ENCODE measurements around the gene WNK1. TPM values are rescaled to one million over a fixed set of nuclear protein-coding genes. Genes with fewer than 3 reads are reported as not detected.
A peak's percentile ranks its signal among the peaks of the same experiment; 100 is the strongest.

Gene WNK1
- total RNA-seq, 1 experiment from 2014 or later: 83.3 TPM

DNA sequence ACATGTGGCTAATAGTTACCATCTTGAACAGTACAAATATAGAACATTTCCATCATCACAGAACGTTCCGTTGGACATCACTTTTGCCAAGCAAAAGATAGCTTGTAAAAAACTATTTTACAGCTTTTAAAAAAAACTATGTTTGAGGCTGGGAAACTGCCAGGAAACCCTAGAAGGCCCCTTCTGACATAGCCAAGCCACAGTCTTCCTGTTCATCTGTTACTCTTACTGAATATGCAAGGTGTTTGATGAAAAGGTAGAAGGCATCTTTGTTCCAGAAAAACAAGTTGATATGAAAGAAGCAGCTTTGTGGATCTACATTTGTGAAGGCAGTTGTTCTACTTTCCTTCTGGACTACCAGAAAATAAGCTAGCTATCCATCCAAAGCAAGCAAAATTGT lies 23.6 kb upstream of the WNK1 start:
- Histone ChIP-seq H3K27ac (no peak overlapping the region), H3K4me1 (peaks cover 56% of the 10 kb centered on the region), H3K4me3 (no peak overlapping the region), H3K9me3 (replicated peaks) (no peaks in the 10 kb centered on the region), H3K27me3 (no peaks in the 10 kb centered on the region), H3K36me3 (no peaks in the 10 kb centered on the region)
- DNase-seq: no peak

GRCh38 chr12:729221-729620 lies 23.2 kb upstream of the WNK1 start:
- no peaks in the 10 kb centered on the region for H3K27me3 ChIP-seq
- DNase-seq: no peak
- H3K9me3 ChIP-seq (replicated peaks): no peaks in the 10 kb centered on the region
- H3K36me3 ChIP-seq: no peaks in the 10 kb centered on the region
- H3K4me1 ChIP-seq: peaks cover 51% of the 10 kb centered on the region
- H3K27ac ChIP-seq: no peak overlapping the region
- no peak overlapping the region for H3K4me3 ChIP-seq

DNA sequence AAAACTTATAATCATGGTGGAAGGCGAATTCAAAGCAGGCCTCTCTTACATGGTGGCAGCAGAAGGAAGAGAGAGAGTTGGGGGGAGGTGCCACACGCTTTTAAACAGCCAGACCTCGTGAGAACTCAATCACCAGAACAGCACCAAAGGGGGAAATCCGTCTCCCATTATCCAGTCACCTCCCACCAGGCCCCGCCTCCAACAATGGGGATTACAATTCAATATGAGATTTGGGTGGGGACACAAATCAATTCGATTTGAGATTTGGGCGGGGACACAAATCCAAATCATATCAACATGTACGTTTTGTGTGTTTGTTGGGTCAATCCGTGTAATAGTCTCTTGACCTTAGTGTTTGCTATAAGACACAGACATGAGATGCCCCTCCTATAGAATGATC lies 21.8 kb upstream of the WNK1 start:
- Histone ChIP-seq H3K9me3 (replicated peaks) (no peaks in the 10 kb centered on the region), H3K36me3 (no peaks in the 10 kb centered on the region), H3K27me3 (no peaks in the 10 kb centered on the region), H3K4me3 (no peak overlapping the region), H3K4me1 (peaks cover 39% of the 10 kb centered on the region), H3K27ac (no peak overlapping the region)
- DNase-seq: no peak

- H3K4me3 ChIP-seq: no peak overlapping the region
- no peak overlapping the region for H3K27ac ChIP-seq
- DNase-seq: no peak
- no peaks in the 10 kb centered on the region; the same call in 1 of the 2 replicates for H3K4me1 ChIP-seq
- no peaks in the 10 kb centered on the region for H3K36me3 ChIP-seq
- no peaks in the 10 kb centered on the region for H3K9me3 ChIP-seq (replicated peaks)
- no peaks in the 10 kb centered on the region for H3K27me3 ChIP-seq
Observed at GRCh38 chr12:737122-737739, 15.1 kb upstream of the WNK1 start.

GRCh38 chr12:738712-739111 lies 13.7 kb upstream of the WNK1 start:
- Histone ChIP-seq H3K4me1 (no peaks in the 10 kb centered on the region; the same call in 1 of the 2 replicates), H3K27me3 (no peaks in the 10 kb centered on the region), H3K27ac (no peak overlapping the region), H3K36me3 (no peaks in the 10 kb centered on the region), H3K4me3 (no peak overlapping the region), H3K9me3 (replicated peaks) (no peaks in the 10 kb centered on the region)
- no peak for DNase-seq

- H3K9me3 ChIP-seq (replicated peaks): no peaks in the 10 kb centered on the region
- no peaks in the 10 kb centered on the region for H3K36me3 ChIP-seq
- no peaks in the 10 kb centered on the region for H3K27me3 ChIP-seq
- H3K4me1 ChIP-seq: no peaks in the 10 kb centered on the region; the same call in 1 of the 2 replicates
- H3K27ac ChIP-seq: no peak overlapping the region
- no peak overlapping the region for H3K4me3 ChIP-seq
- no peak for DNase-seq
Observed at GRCh38 chr12:739349-739748, 13.0 kb upstream of the WNK1 start.

DNA sequence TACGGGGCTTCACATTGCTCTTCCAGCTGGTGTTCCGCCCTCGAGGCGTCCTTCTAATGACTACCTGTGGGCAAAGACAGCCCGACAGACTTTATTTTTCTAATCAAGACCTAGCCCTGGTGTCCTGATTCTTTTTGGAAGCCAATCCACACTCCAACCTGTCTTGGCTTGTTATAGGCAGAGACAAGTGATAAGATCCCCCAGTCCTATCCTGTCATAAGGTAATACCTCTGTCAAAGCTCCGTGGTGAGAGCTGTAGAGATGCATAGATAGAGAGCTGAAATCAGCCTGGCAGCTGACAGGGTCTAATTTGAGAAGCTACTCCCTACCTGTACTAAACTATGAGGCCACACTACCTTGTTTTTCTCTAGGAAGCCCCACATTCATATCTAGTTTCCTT lies 11.5 kb upstream of the WNK1 start:
- no peak overlapping the region for H3K27ac ChIP-seq
- no peak overlapping the region for H3K4me3 ChIP-seq
- H3K9me3 ChIP-seq (replicated peaks): no peaks in the 10 kb centered on the region
- no peak for DNase-seq
- H3K4me1 ChIP-seq: no peaks in the 10 kb centered on the region; the same call in 1 of the 2 replicates
- no peaks in the 10 kb centered on the region for H3K36me3 ChIP-seq
- H3K27me3 ChIP-seq: no peaks in the 10 kb centered on the region

GRCh38 chr12:749751-750270 lies 2.6 kb upstream of the WNK1 start:
- Histone ChIP-seq H3K4me3 (no peak overlapping the region; the same call in 1 of the 2 replicates), H3K4me1 (peaks cover 5% of the 10 kb centered on the region), H3K36me3 (peaks cover 2% of the 10 kb centered on the region; the same call in 1 of the 2 replicates), H3K9me3 (replicated peaks) (no peaks in the 10 kb centered on the region), H3K27ac (no peak overlapping the region), H3K27me3 (no peaks in the 10 kb centered on the region)
- DNase-seq: no peak

- Histone ChIP-seq H3K27me3 (no peaks in the 10 kb centered on the region), H3K36me3 (peaks cover 2% of the 10 kb centered on the region; the same call in 1 of the 2 replicates), H3K4me3 (peak overlapping the region; percentile 92), H3K9me3 (replicated peaks) (no peaks in the 10 kb centered on the region), H3K27ac (peak overlapping the region; percentile 92), H3K4me1 (peaks cover 5% of the 10 kb centered on the region)
- DNase-seq: peak in 1 of 2 experiments; percentile 33
Observed at GRCh38 chr12:750366-751191, 1.8 kb upstream of the WNK1 start.

- Histone ChIP-seq H3K4me3 (peak overlapping the region; percentile 92), H3K36me3 (peaks cover 6% of the 10 kb centered on the region; the same call in 1 of the 2 replicates), H3K27me3 (no peaks in the 10 kb centered on the region), H3K9me3 (replicated peaks) (no peaks in the 10 kb centered on the region), H3K27ac (peak overlapping the region; percentile 92), H3K4me1 (peaks cover 10% of the 10 kb centered on the region)
- DNase-seq: peak; percentile 98 to 99
Observed at GRCh38 chr12:751192-751998, 984 bp upstream of the WNK1 start.

DNA sequence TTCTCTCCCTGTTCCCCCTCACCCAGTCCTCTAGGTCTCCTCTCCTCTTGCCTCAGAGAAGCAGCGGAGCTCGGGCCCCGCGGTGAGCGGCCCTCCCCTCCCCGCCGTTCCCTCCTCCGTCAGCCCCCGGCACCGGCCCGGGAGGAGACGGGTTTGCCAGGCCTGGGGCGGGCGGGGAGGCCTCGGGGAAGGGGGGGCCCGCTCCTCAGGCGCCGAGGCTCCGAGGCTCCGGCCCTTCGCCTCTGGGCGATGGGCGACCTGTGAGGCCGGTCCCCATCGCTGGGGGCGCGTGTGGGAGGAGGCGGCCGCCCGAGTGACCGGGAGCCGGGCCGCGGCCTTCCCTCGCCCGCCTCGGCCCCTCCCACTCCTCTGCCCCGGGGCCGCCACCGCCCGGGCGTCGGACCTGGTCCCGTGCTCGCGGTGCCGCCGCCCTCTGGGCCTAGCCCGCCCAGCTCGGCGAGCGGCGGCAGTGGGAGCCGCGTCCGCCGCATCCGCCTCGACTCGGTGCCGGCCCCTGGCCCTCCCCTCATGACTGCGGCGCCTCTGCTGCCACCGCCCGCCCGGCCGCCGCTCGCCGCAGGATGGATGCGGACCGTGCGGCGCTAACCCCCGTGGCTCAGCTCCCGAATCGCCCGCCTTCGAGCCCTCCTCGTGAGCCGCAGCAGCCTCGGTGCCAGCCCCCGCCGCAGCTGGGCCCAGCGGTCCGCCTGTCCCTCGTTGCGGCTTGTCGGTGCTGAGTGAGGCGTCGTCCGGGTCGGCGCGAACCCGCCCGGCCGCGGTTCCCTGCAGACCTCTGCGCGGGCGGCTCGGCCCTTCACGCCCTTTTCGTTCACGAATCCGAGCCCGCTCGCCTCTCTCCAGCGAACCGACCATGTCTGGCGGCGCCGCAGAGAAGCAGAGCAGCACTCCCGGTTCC lies 574 bp downstream of the WNK1 start:
- Histone ChIP-seq H3K4me3 (peak overlapping the region; percentile 92), H3K27ac (peak overlapping the region; percentile 82), H3K36me3 (peaks cover 10% of the 10 kb centered on the region; the same call in 1 of the 2 replicates), H3K27me3 (no peaks in the 10 kb centered on the region), H3K9me3 (replicated peaks) (no peaks in the 10 kb centered on the region), H3K4me1 (peaks cover 14% of the 10 kb centered on the region)
- DNase-seq: peak; percentile 50 to 61

GRCh38 chr12:753611-754472 lies 1.5 kb downstream of the WNK1 start:
- Histone ChIP-seq H3K9me3 (replicated peaks) (no peaks in the 10 kb centered on the region), H3K36me3 (peaks cover 10% of the 10 kb centered on the region; the same call in 1 of the 2 replicates), H3K4me1 (peaks cover 14% of the 10 kb centered on the region), H3K4me3 (peak overlapping the region; percentile 92), H3K27ac (peak overlapping the region; percentile 32), H3K27me3 (no peaks in the 10 kb centered on the region)
- peak; percentile 40 to 57 for DNase-seq

GRCh38 chr12:754473-754820 lies 2.1 kb downstream of the WNK1 start:
- H3K4me3 ChIP-seq: peak overlapping the region; percentile 92
- peaks cover 14% of the 10 kb centered on the region for H3K4me1 ChIP-seq
- H3K36me3 ChIP-seq: peaks cover 10% of the 10 kb centered on the region; the same call in 1 of the 2 replicates
- peak in 1 of 2 experiments; percentile 46 for DNase-seq
- no peaks in the 10 kb centered on the region for H3K9me3 ChIP-seq (replicated peaks)
- H3K27ac ChIP-seq: no peak overlapping the region
- no peaks in the 10 kb centered on the region for H3K27me3 ChIP-seq

Data from SJCRH30 (cell line).